ENCODE data around the gene SOCS3. TPM values are rescaled to one million over a fixed set of nuclear protein-coding genes. Genes with fewer than 3 reads are reported as not detected.

SOCS3 gene
- total RNA-seq, 1 donor from 2014 or later, result 16.9 TPM

DNA sequence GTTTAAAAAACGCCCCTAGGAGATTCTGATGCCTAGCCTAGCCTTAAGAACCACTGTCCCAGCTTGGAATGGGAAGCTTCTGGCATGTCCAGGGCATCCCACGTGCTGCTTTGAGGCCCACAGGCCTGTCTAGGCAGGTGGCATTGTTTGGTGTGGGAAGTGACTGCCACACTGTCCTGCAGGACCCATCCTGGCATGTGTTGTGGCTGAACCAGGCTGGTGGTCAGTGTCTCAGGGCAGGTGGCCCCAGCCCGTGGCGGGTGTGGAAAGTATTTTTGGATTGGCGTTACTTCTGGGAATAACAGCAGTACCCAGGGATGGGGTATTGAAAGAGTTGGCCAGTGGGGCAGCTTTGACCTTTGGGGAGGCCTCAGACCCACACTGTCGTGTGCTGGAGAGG is 46.5 kb upstream of the SOCS3 start:
- H3K4me1 Mint-ChIP-seq (ENCODE audit: unreplicated experiment), result peaks cover 13% of the 10 kb centered on the region
- H3K4me3 Mint-ChIP-seq, result no peak overlapping the region
- H3K27me3 Mint-ChIP-seq, result no peaks in the 10 kb centered on the region
- TF ChIP-seq, protein P1, sequence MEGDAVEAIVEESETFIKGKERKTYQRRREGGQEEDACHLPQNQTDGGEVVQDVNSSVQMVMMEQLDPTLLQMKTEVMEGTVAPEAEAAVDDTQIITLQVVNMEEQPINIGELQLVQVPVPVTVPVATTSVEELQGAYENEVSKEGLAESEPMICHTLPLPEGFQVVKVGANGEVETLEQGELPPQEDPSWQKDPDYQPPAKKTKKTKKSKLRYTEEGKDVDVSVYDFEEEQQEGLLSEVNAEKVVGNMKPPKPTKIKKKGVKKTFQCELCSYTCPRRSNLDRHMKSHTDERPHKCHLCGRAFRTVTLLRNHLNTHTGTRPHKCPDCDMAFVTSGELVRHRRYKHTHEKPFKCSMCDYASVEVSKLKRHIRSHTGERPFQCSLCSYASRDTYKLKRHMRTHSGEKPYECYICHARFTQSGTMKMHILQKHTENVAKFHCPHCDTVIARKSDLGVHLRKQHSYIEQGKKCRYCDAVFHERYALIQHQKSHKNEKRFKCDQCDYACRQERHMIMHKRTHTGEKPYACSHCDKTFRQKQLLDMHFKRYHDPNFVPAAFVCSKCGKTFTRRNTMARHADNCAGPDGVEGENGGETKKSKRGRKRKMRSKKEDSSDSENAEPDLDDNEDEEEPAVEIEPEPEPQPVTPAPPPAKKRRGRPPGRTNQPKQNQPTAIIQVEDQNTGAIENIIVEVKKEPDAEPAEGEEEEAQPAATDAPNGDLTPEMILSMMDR (conservative IDR thresholded peaks at IDR 0.05), result no peak
- H3K27ac Mint-ChIP-seq, result no peak overlapping the region
- DNase-seq (ENCODE audit: extremely low spot score, unreplicated experiment), result no peak
- peaks cover 12% of the 10 kb centered on the region for H3K36me3 Mint-ChIP-seq
- H3K9me3 Mint-ChIP-seq, result no peaks in the 10 kb centered on the region

DNA sequence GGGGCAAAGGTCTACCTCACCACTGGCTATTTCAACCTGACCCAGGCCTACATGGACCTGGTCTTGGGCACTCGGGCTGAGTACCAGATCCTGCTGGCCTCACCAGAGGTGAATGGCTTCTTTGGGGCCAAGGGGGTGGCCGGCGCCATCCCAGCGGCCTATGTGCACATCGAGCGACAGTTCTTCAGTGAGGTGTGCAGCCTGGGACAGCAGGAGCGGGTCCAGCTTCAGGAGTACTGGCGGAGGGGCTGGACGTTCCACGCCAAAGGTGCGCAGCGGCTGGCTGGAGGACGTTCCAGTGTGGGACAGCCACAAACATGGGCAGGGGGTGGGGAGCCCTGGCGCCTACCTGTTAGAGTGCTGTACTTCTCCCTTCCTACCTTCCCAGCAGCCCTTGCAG is 43.9 kb upstream of the SOCS3 start:
- Mint-ChIP-seq H3K4me1 (ENCODE audit: unreplicated experiment) (peaks cover 6% of the 10 kb centered on the region), H3K4me3 (no peak overlapping the region), H3K36me3 (peaks cover 17% of the 10 kb centered on the region), H3K27me3 (no peaks in the 10 kb centered on the region), H3K27ac (no peak overlapping the region), H3K9me3 (no peaks in the 10 kb centered on the region)
- no peak for DNase-seq (ENCODE audit: extremely low spot score, unreplicated experiment)
- TF ChIP-seq, protein P1 (conservative IDR thresholded peaks at IDR 0.05), result no peak

DNA sequence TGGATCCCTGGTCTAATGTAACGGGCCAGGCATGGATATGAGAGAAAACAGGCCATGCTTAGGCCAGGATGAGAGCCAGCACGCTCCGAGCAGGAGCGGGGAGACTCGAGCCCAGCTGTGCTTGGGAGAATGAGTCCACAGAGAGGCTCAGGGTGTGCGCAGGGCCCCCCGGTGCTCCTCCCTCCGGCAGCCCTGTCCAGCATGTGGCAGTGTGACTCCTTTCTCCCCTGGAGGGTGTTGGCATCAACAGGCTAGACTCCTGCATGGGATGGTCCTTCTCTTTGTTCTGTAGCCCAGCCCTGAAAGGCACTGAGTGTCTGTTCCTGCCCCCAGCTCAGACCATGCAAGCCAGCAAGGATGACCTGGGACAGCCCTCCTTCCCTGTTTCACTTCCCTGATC is 42.0 kb upstream of the SOCS3 start:
- Mint-ChIP-seq H3K36me3 (peaks cover 17% of the 10 kb centered on the region), H3K27me3 (no peaks in the 10 kb centered on the region), H3K4me1 (ENCODE audit: unreplicated experiment) (no peaks in the 10 kb centered on the region), H3K9me3 (no peaks in the 10 kb centered on the region), H3K4me3 (no peak overlapping the region), H3K27ac (no peak overlapping the region)
- no peak for DNase-seq (ENCODE audit: extremely low spot score, unreplicated experiment)
- TF ChIP-seq, protein P1 (conservative IDR thresholded peaks at IDR 0.05), result no peak

DNA sequence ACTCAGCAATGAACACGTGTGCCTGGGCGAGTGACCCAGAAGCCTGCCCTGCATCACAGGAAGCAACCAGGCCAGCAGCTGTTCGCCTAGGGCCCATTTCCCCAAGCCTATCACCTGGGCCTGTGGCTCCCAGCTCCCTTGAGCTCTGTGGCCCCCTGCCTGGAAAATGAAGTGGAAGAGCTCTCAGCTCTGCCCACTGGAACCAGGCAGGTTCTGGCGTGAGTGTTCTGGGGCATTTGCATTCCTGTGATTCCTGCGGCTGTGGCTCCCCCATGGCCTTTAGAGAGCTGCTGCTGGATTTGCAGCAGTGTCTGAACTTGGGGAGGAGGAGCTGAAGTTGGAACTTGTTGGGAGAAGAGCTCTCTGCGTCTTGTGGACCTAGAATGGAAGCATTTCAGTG is 41.4 kb upstream of the SOCS3 start:
- H3K36me3 Mint-ChIP-seq, result peaks cover 17% of the 10 kb centered on the region
- no peaks in the 10 kb centered on the region for H3K27me3 Mint-ChIP-seq
- DNase-seq (ENCODE audit: extremely low spot score, unreplicated experiment), result no peak
- H3K4me3 Mint-ChIP-seq, result no peak overlapping the region
- TF ChIP-seq, protein P1 (conservative IDR thresholded peaks at IDR 0.05), result no peak
- no peaks in the 10 kb centered on the region for H3K4me1 Mint-ChIP-seq (ENCODE audit: unreplicated experiment)
- H3K9me3 Mint-ChIP-seq, result no peaks in the 10 kb centered on the region
- H3K27ac Mint-ChIP-seq, result no peak overlapping the region

DNA sequence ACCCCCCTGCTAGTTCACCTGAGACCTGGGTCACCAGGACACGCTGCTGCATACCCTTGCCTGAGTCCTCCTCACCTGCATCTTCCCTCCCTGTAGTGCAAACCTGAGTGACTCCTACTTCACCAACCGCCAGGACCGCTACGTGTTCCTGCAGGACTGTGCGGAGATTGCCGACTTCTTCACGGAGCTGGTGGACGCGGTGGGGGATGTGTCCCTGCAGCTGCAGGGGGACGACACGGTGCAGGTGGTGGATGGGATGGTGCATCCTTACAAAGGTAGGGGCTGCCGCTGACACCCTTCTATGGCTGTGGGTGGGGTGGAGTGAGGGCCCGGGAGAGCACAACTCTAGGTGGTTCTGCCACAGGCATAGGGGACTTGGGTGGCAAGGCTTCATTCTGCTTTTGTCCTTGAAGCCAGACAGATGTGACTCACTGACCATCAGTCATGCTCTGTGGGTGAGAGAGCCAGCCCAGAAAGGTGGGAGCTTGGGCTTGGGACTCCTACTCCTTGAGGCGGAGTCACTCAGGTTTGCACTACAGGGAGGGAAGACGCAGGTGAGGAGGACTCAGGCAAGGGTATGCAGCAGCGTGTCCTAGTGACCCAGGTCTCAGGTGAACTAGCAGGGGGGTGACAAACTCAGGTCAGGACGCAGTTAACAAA is 40.8 kb upstream of the SOCS3 start:
- Mint-ChIP-seq H3K4me3 (no peak overlapping the region), H3K9me3 (no peaks in the 10 kb centered on the region), H3K27ac (no peak overlapping the region), H3K4me1 (ENCODE audit: unreplicated experiment) (no peaks in the 10 kb centered on the region), H3K27me3 (no peaks in the 10 kb centered on the region), H3K36me3 (peaks cover 17% of the 10 kb centered on the region)
- no peak for DNase-seq (ENCODE audit: extremely low spot score, unreplicated experiment)
- TF ChIP-seq, protein P1 (conservative IDR thresholded peaks at IDR 0.05), result no peak
